HepG2 (cell line): ENCODE results near the gene SPATA46. TPM values are rescaled to one million over a fixed set of nuclear protein-coding genes. Genes with fewer than 3 reads are reported as not detected.

ENCODE experiments used
- ATAC-seq: fragments of 200-7000 bp; cut with Tn5 transposase; 3 replicates; pipeline ENCODE4 v1.9.1; 2020; ENCODE audit warnings: mild to moderate bottlenecking, moderate library complexity
- BruUV-seq: library from RNA; stranded (reverse); fragments of 400-500 nt; replicated peaks from 2 replicates; lab custom pipeline; 2021; lab: Mats Ljungman, UMichigan
- CTCF ChIA-PET: fragments of 300-600 bp; formaldehyde crosslinking; extraction: SDS; loops from one replicate; lab custom pipeline; 2021; ENCODE audit warnings: low total read pairs, inconsistent platforms, low intra/inter-chr PET ratio; lab: Yijun Ruan, JAX
- POLR2A ChIA-PET: fragments of 350-600 bp; sonication (Branson Sonifier 250); formaldehyde crosslinking; loops from one replicate; lab custom pipeline; 2020; ENCODE audit warnings: antibody characterized with exemption, inconsistent platforms; lab: Yijun Ruan, JAX
- DNase-seq: peaks from one replicate; pipeline ENCODE4 v3.0.0-alpha.2; 2015; ENCODE audit warnings: low spot score
- FAIRE-seq: peaks from 3 replicates; lab custom pipeline; 2011; peaks lifted over from hg19 to GRCh38; lab: Jason Lieb, UNC
- H2AFZ ChIP-seq: one replicate; pipeline ENCODE4 v1.6.1; 2011; ENCODE audit warnings: low read length, inconsistent platforms
- H3K27ac ChIP-seq: fragments of 300-600 bp; 3 replicates; pipeline ENCODE4 v1.8.0; 2011; ENCODE audit warnings: mixed run types, mild to moderate bottlenecking, mixed read lengths, low read length, inconsistent platforms; ENCODE audit not compliant: insufficient read depth; ENCODE audit errors: extremely low read length
- H3K27me3 ChIP-seq, 2 experiments: fragments of 200-600 bp in 1 of 2; 2 replicates in 1 of 2; 3 replicates in 1 of 2; pipeline versions ENCODE4 v1.6.0 to v1.8.0; 2011; ENCODE audit warnings: low read length in 2 of 2, mild to moderate bottlenecking in 2 of 2, moderate library complexity in 2 of 2, inconsistent platforms in 1 of 2; ENCODE audit not compliant: insufficient read depth in 2 of 2, control insufficient read depth in 1 of 2
- H3K36me3 ChIP-seq, 2 experiments: fragments of 200-600 bp in 1 of 2; replicated peaks in 1 of 2; 2 replicates in 1 of 2; 3 replicates in 1 of 2; pipeline versions ENCODE4 v1.5.1 to v1.8.0; 2011; ENCODE audit warnings: low read length in 2 of 2, inconsistent platforms in 1 of 2; ENCODE audit not compliant: insufficient read depth in 2 of 2, control insufficient read depth in 1 of 2
- H3K4me1 ChIP-seq: 2 replicates; pipeline ENCODE4 v1.5.1; 2012; ENCODE audit warnings: low read length, inconsistent platforms; ENCODE audit not compliant: insufficient read depth
- H3K4me2 ChIP-seq: 2 replicates; pipeline ENCODE4 v1.6.0; 2011; ENCODE audit warnings: low read depth, low read length, inconsistent platforms
- H3K4me3 ChIP-seq, 3 experiments: fragments of 200-600 bp in 1 of 3; sonication (generic), shearing (Covaris generic) in 1 of 3; replicated peaks in 1 of 3; 2 replicates each; pipeline ENCODE4 v1.5.1; 2011 to 2016; ENCODE audit warnings: low read length in 3 of 3, inconsistent platforms in 2 of 3, low read depth in 2 of 3, mild to moderate bottlenecking in 2 of 3, control low read depth in 1 of 3, mixed read lengths in 1 of 3; ENCODE audit not compliant: insufficient read depth in 1 of 3
- H3K79me2 ChIP-seq: one replicate; pipeline ENCODE4 v1.6.1; 2011; ENCODE audit warnings: low read length, inconsistent platforms; ENCODE audit not compliant: insufficient read depth
- H3K9ac ChIP-seq: 2 replicates; pipeline ENCODE4 v1.6.0; 2011; ENCODE audit warnings: mild to moderate bottlenecking, low read depth, low read length, inconsistent platforms; ENCODE audit not compliant: insufficient read depth
- H3K9me3 ChIP-seq: 2 replicates; pipeline ENCODE4 v1.5.1; 2012; ENCODE audit warnings: mild to moderate bottlenecking, low read length
- H4K20me1 ChIP-seq: 2 replicates; pipeline ENCODE4 v1.6.0; 2011; ENCODE audit warnings: inconsistent platforms, mild to moderate bottlenecking, low read length, moderate library complexity; ENCODE audit not compliant: insufficient read depth
- MTF2 ChIP-seq: sonication (generic); formaldehyde crosslinking; IDR thresholded peaks from 2 replicates; pipeline ENCODE4 v1.5.0; 2020; ENCODE audit warnings: missing genetic modification reagents, borderline replicate concordance
- NR2F6 ChIP-seq, 2 experiments: IDR thresholded peaks; 2 replicates each; pipeline ENCODE4 v1.6.1; 2016; ENCODE audit warnings: antibody characterized with exemption in 1 of 2, mild to moderate bottlenecking in 1 of 2
- SMARCC2 ChIP-seq: fragments of 450-650 bp; IDR thresholded peaks from 2 replicates; pipeline ENCODE4 v1.6.1; 2017; ENCODE audit warnings: antibody characterized with exemption, mild to moderate bottlenecking
- TIGD3 ChIP-seq: sonication (generic); formaldehyde crosslinking; IDR thresholded peaks from 2 replicates; pipeline ENCODE4 v1.5.1; 2020; ENCODE audit warnings: mild to moderate bottlenecking, missing genetic modification reagents, borderline replicate concordance
- ZBTB44 ChIP-seq: sonication (generic); formaldehyde crosslinking; IDR thresholded peaks from 2 replicates; pipeline ENCODE4 v1.4.0; 2020; ENCODE audit warnings: missing genetic modification reagents
- ZBTB7B ChIP-seq: sonication (generic); formaldehyde crosslinking; IDR thresholded peaks from 2 replicates; pipeline ENCODE4 v1.4.0; 2020; ENCODE audit warnings: missing genetic modification reagents
- ZNF432 ChIP-seq: sonication (generic); formaldehyde crosslinking; IDR thresholded peaks from 2 replicates; pipeline ENCODE4 v1.5.0; 2020; ENCODE audit warnings: missing genetic modification reagents, mild to moderate bottlenecking, borderline replicate concordance
- WGBS: methylation state at CpG from one replicate; pipeline ENCODE4 v1.1.6; 2017; ENCODE audit warnings: low lambda C conversion rate; 5-methylcytosine and 5-hydroxymethylcytosine counted together
- in situ Hi-C: cut with HindIII; loops from 2 replicates; pipeline ENCODE4 v1.10.0; 2017; ENCODE audit warnings: low pct_unique_long_range_greater_than_20kb; ENCODE audit not compliant: extremely low pct_ligation_motif_present
- intact Hi-C: fragments of 100-400 bp; cut with micrococcal nuclease; formaldehyde crosslinking; loops from one replicate; pipeline ENCODE4 v1.10.0; 2022; ENCODE audit not compliant: unreplicated experiment
- polyA plus RNA-seq, 8 experiments: library from polyadenylated mRNA; depleted of rRNA in 3 of 8; stranded (reverse) in 7 of 8; unstranded in 1 of 8; fragments of >200 nt; fragmentation: Illumina TruSeq in 4 of 8; extraction: Trizol in 4 of 8; gene quantifications; 2 replicates each; pipeline versions ENCODE4 v1.2.1 to v1.2.3, GENCODE V29; 2011 to 2016; ENCODE audit warnings: low read depth in 4 of 8, missing spikeins in 1 of 8, mixed read lengths in 1 of 8; ENCODE audit not compliant: insufficient read depth in 1 of 8
- total RNA-seq, 5 experiments: library from RNA; depleted of rRNA; stranded (reverse); fragments of >200 nt; fragmentation: Illumina TruSeq; extraction: Trizol; gene quantifications; 2 replicates each; pipeline ENCODE4 v1.2.3, GENCODE V29; 2016; ENCODE audit warnings: low read depth in 1 of 5
- TF ChIP-seq, protein P1 (sequence below): sonication (generic); formaldehyde crosslinking; IDR thresholded peaks from 2 replicates; pipeline ENCODE4 v1.4.0; 2020; ENCODE audit warnings: missing genetic modification reagents
- TF ChIP-seq, protein P2 (sequence below): fragments of 450-650 bp; IDR thresholded peaks from 2 replicates; pipeline ENCODE4 v1.6.1; 2017; ENCODE audit warnings: mild to moderate bottlenecking
- TF ChIP-seq, protein P3 (sequence below): sonication (generic); formaldehyde crosslinking; IDR thresholded peaks from 2 replicates; pipeline ENCODE4 v1.4.0; 2020; ENCODE audit warnings: missing genetic modification reagents, borderline replicate concordance
- TF ChIP-seq, protein P4 (sequence below): sonication (generic); formaldehyde crosslinking; IDR thresholded peaks from 2 replicates; pipeline ENCODE4 v1.4.0; 2020; ENCODE audit warnings: mild to moderate bottlenecking, missing genetic modification reagents

The SPATA46 gene
- total and polyA plus RNA-seq, 2 of the 13 experiments (the other 11 are each of a cell fraction or from before 2014, with no cell fraction given): not detected

DNA sequence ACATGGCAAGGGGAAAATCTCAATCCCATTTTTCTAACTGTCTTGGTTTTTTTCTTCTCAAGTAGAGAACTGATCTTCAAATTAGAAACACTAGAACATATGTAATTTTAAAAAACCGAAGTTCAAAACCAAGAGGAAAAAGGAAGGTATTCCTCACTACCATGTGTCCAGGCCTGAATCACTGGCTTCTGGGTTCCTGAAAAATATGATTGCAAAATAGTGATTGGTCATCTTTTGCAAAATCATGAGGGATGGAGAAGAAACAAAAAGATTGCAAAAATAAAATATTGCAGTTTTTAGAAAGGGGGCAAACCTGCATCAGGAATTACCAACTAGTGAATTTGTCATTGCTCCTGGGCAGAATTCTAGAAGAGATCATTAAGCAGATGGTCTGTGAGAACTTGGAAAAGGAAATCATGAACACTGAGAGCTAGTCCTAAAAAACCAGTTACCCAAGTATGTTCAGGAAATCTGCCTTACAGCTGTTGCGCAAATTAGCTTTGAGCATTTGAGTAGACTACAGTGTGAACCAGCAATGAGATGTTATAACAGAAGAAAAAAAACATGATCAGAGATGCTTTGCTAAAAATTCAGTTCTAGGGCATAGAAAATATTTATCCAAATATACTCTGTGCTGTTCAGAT is 49.4 kb downstream of the SPATA46 start:
- no peak for FAIRE-seq
- 99% methylated on average over 2 of the region's 2 CpGs for WGBS
- Histone ChIP-seq H3K27ac (no peak overlapping the region), H3K4me1 (no peaks in the 10 kb centered on the region), H3K9ac (no peak overlapping the region), H2AFZ (no peak overlapping the region), H3K27me3 (no peaks in the 10 kb centered on the region), H3K36me3 (no peaks in the 10 kb centered on the region), H3K9me3 (no peaks in the 10 kb centered on the region), H4K20me1 (no peaks in the 10 kb centered on the region), H3K4me3 (no peak overlapping the region), H3K79me2 (no peaks in the 10 kb centered on the region), H3K4me2 (no peak overlapping the region)
- in situ Hi-C loops (no loop called here), intact Hi-C loops (no loop called here)
- ATAC-seq: no peak
- POLR2A ChIA-PET: no interaction called here
- CTCF ChIA-PET: no interaction called here
- no peak for DNase-seq
- no TSS peak for BruUV-seq
- TF ChIP-seq MTF2 (CRISPR knock-in tag): no peak
- no peak for TF ChIP-seq ZBTB7B (CRISPR knock-in tag)
- no peak for TF ChIP-seq TIGD3 (CRISPR knock-in tag)
- TF ChIP-seq ZNF432: no peak
- TF ChIP-seq, protein P1, sequence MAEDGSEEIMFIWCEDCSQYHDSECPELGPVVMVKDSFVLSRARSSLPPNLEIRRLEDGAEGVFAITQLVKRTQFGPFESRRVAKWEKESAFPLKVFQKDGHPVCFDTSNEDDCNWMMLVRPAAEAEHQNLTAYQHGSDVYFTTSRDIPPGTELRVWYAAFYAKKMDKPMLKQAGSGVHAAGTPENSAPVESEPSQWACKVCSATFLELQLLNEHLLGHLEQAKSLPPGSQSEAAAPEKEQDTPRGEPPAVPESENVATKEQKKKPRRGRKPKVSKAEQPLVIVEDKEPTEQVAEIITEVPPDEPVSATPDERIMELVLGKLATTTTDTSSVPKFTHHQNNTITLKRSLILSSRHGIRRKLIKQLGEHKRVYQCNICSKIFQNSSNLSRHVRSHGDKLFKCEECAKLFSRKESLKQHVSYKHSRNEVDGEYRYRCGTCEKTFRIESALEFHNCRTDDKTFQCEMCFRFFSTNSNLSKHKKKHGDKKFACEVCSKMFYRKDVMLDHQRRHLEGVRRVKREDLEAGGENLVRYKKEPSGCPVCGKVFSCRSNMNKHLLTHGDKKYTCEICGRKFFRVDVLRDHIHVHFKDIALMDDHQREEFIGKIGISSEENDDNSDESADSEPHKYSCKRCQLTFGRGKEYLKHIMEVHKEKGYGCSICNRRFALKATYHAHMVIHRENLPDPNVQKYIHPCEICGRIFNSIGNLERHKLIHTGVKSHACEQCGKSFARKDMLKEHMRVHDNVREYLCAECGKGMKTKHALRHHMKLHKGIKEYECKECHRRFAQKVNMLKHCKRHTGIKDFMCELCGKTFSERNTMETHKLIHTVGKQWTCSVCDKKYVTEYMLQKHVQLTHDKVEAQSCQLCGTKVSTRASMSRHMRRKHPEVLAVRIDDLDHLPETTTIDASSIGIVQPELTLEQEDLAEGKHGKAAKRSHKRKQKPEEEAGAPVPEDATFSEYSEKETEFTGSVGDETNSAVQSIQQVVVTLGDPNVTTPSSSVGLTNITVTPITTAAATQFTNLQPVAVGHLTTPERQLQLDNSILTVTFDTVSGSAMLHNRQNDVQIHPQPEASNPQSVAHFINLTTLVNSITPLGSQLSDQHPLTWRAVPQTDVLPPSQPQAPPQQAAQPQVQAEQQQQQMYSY (CRISPR knock-in tag): no peak
- TF ChIP-seq, protein P2, sequence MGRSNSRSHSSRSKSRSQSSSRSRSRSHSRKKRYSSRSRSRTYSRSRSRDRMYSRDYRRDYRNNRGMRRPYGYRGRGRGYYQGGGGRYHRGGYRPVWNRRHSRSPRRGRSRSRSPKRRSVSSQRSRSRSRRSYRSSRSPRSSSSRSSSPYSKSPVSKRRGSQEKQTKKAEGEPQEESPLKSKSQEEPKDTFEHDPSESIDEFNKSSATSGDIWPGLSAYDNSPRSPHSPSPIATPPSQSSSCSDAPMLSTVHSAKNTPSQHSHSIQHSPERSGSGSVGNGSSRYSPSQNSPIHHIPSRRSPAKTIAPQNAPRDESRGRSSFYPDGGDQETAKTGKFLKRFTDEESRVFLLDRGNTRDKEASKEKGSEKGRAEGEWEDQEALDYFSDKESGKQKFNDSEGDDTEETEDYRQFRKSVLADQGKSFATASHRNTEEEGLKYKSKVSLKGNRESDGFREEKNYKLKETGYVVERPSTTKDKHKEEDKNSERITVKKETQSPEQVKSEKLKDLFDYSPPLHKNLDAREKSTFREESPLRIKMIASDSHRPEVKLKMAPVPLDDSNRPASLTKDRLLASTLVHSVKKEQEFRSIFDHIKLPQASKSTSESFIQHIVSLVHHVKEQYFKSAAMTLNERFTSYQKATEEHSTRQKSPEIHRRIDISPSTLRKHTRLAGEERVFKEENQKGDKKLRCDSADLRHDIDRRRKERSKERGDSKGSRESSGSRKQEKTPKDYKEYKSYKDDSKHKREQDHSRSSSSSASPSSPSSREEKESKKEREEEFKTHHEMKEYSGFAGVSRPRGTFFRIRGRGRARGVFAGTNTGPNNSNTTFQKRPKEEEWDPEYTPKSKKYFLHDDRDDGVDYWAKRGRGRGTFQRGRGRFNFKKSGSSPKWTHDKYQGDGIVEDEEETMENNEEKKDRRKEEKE: no peak
- TF ChIP-seq NR2F6 (IDR thresholded peaks at IDR 0.05): no peak
- TF ChIP-seq NR2F6 (CRISPR knock-in tag; IDR thresholded peaks at IDR 0.05): no peak
- no peak for TF ChIP-seq ZBTB44 (CRISPR knock-in tag)
- TF ChIP-seq, protein P3, sequence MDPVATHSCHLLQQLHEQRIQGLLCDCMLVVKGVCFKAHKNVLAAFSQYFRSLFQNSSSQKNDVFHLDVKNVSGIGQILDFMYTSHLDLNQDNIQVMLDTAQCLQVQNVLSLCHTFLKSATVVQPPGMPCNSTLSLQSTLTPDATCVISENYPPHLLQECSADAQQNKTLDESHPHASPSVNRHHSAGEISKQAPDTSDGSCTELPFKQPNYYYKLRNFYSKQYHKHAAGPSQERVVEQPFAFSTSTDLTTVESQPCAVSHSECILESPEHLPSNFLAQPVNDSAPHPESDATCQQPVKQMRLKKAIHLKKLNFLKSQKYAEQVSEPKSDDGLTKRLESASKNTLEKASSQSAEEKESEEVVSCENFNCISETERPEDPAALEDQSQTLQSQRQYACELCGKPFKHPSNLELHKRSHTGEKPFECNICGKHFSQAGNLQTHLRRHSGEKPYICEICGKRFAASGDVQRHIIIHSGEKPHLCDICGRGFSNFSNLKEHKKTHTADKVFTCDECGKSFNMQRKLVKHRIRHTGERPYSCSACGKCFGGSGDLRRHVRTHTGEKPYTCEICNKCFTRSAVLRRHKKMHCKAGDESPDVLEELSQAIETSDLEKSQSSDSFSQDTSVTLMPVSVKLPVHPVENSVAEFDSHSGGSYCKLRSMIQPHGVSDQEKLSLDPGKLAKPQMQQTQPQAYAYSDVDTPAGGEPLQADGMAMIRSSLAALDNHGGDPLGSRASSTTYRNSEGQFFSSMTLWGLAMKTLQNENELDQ: no peak
- no peak for TF ChIP-seq SMARCC2
- TF ChIP-seq, protein P4, sequence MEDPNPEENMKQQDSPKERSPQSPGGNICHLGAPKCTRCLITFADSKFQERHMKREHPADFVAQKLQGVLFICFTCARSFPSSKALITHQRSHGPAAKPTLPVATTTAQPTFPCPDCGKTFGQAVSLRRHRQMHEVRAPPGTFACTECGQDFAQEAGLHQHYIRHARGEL (CRISPR knock-in tag): no peak
